Astrocyte (in vitro differentiated cells and primary cell): Measurements from ENCODE around the gene STRADA. TPM values are rescaled to one million over a fixed set of nuclear protein-coding genes. Genes with fewer than 3 reads are reported as not detected.

Experiments
- DNase-seq: peaks from one replicate; pipeline ENCODE4 v3.0.0-alpha.2; 2010; ENCODE audit warnings: low read depth
- FAIRE-seq: peaks from 2 replicates; lab custom pipeline; 2011; peaks lifted over from hg19 to GRCh38; lab: Jason Lieb, UNC
- H2AFZ ChIP-seq: 2 replicates; pipeline ENCODE4 v1.6.0; 2012; ENCODE audit warnings: low read depth, low read length, inconsistent platforms
- H3K27ac ChIP-seq: 2 replicates; pipeline ENCODE4 v1.5.1; 2011; ENCODE audit warnings: low read depth, low read length, inconsistent platforms
- H3K27me3 ChIP-seq: 2 replicates; pipeline ENCODE4 v1.6.0; 2011; ENCODE audit warnings: low read length, inconsistent platforms; ENCODE audit not compliant: insufficient read depth
- H3K36me3 ChIP-seq: 2 replicates; pipeline ENCODE4 v1.5.1; 2011; ENCODE audit warnings: low read length, inconsistent platforms; ENCODE audit not compliant: insufficient read depth
- H3K4me1 ChIP-seq: 2 replicates; pipeline ENCODE4 v1.5.1; 2011; ENCODE audit warnings: low read length, inconsistent platforms; ENCODE audit not compliant: insufficient read depth
- H3K4me2 ChIP-seq: 2 replicates; pipeline ENCODE4 v1.6.0; 2012; ENCODE audit warnings: low read length, inconsistent platforms
- H3K4me3 ChIP-seq: 2 replicates; pipeline ENCODE4 v1.5.1; 2011; ENCODE audit warnings: low read depth, mild to moderate bottlenecking, low read length, inconsistent platforms; ENCODE audit not compliant: insufficient read depth
- H3K79me2 ChIP-seq: 2 replicates; pipeline ENCODE4 v1.6.0; 2012; ENCODE audit warnings: mild to moderate bottlenecking, low read length, inconsistent platforms; ENCODE audit not compliant: insufficient read depth
- H3K9ac ChIP-seq: 2 replicates; pipeline ENCODE4 v1.6.0; 2012; ENCODE audit warnings: mild to moderate bottlenecking, low read length, inconsistent platforms
- H3K9me3 ChIP-seq: 2 replicates; pipeline ENCODE4 v1.5.1; 2012; ENCODE audit warnings: low read depth, mild to moderate bottlenecking, low read length, inconsistent platforms; ENCODE audit not compliant: insufficient read depth
- H4K20me1 ChIP-seq: 2 replicates; pipeline ENCODE4 v1.6.0; 2012; ENCODE audit warnings: low read length, inconsistent platforms; ENCODE audit not compliant: insufficient read depth
- H3K27ac Mint-ChIP-seq: one replicate; pipeline ENCODE4 v1.8.0; 2021; ENCODE audit warnings: mild to moderate bottlenecking, mixed read lengths; ENCODE audit not compliant: unreplicated experiment
- H3K27me3 Mint-ChIP-seq: one replicate; pipeline ENCODE4 v1.8.0; 2021; ENCODE audit warnings: low read depth, mixed read lengths; ENCODE audit not compliant: unreplicated experiment
- H3K36me3 Mint-ChIP-seq: one replicate; pipeline ENCODE4 v1.8.0; 2021; ENCODE audit warnings: low read depth, mixed read lengths; ENCODE audit not compliant: unreplicated experiment
- H3K4me1 Mint-ChIP-seq: one replicate; pipeline ENCODE4 v1.8.0; 2021; ENCODE audit warnings: low read depth, mixed read lengths; ENCODE audit not compliant: unreplicated experiment
- H3K4me3 Mint-ChIP-seq: one replicate; pipeline ENCODE4 v1.8.0; 2021; ENCODE audit warnings: mild to moderate bottlenecking, moderate library complexity, mixed read lengths; ENCODE audit not compliant: unreplicated experiment
- H3K9me3 Mint-ChIP-seq: one replicate; pipeline ENCODE4 v1.8.0; 2021; ENCODE audit warnings: mild to moderate bottlenecking, mixed read lengths; ENCODE audit not compliant: unreplicated experiment
- CTCF ChIP-seq: IDR thresholded peaks from 2 replicates; pipeline ENCODE4 v1.5.1; 2011; ENCODE audit warnings: low read depth, mild to moderate bottlenecking, inconsistent platforms, low read length, moderate library complexity; ENCODE audit not compliant: insufficient read depth
- EZH2 ChIP-seq: IDR thresholded peaks from 2 replicates; pipeline ENCODE4 v1.6.1; 2012; ENCODE audit warnings: mild to moderate bottlenecking, low read length, inconsistent platforms; ENCODE audit not compliant: insufficient read depth
- total RNA-seq: library from RNA; stranded (reverse); gene quantifications from 2 replicates; pipeline ENCODE4 v1.2.1, GENCODE V29; 2021

The STRADA gene
- total RNA-seq, 1 donor from 2014 or later: 35.7 TPM

GRCh38 chr17:63700528-63701455 is 40.8 kb downstream of the STRADA start:
- TF ChIP-seq CTCF (no peak), EZH2 (no peak)
- H3K4me3 Mint-ChIP-seq: peak overlapping the region; percentile 79
- H3K36me3 Mint-ChIP-seq: peaks cover 19% of the 10 kb centered on the region
- peak; percentile 50 for DNase-seq
- peaks cover 4% of the 10 kb centered on the region for H3K79me2 ChIP-seq
- peak overlapping the region; percentile 60 for H3K9ac ChIP-seq
- H3K27ac Mint-ChIP-seq: peak overlapping the region; percentile 34
- peaks cover 11% of the 10 kb centered on the region for H3K4me1 ChIP-seq
- no peak for FAIRE-seq
- no peak overlapping the region for H3K27ac ChIP-seq
- peak overlapping the region; percentile 33 for H3K4me3 ChIP-seq
- peak overlapping the region; percentile 90 for H3K4me2 ChIP-seq
- H3K27me3 ChIP-seq: no peaks in the 10 kb centered on the region
- H2AFZ ChIP-seq: peak overlapping the region; percentile 60
- peaks cover 4% of the 10 kb centered on the region for H3K36me3 ChIP-seq
- no peaks in the 10 kb centered on the region for H3K27me3 Mint-ChIP-seq
- no peaks in the 10 kb centered on the region for H3K9me3 ChIP-seq
- H3K4me1 Mint-ChIP-seq: peaks cover 4% of the 10 kb centered on the region
- H3K9me3 Mint-ChIP-seq: peaks cover 2% of the 10 kb centered on the region
- H4K20me1 ChIP-seq: peaks cover 34% of the 10 kb centered on the region

DNA sequence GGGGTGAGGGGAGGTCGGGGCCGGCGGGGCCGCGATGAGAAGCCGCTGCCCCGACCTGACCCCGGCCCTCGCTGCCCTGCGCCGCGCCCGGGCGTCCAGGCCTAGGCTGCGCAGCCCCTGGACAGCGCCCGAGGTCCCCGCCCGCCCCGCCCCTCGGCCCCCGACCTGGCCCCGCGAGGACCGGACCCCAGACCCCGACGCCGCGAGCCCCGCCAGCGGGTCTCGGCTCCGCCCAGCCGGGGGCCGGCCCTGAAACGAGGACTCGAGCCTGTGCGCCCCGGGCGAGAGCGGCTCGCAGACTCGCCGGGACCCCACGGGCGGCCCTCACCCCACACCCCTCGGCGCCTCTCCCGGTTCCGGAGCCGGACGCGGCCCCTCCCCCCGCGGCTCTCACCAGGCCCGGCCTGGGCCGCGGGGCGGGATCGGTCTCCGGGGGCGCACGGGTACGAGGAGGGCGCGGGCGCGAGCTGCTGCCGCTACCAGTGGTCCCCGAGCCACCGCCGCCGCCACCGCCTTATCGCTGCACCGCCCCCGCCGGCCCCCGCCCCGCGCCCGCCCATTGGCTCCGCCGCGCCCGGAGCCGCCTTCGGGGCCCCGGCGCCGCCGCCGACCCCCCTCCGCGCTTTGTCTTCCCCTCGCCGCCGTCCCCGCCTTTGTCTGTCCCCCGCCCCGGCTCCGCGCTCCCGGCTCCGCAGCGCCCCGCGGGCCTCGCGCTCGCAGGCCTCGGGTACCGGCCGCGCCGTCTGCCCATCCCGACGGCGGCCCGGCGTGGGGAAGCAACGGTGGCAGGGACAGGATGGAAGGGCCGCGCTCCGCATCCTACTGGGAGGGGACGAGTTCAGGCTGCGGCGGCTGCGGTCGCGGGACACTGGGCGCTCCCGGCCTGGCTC is 41.7 kb downstream of the STRADA start, which contains the start of gene LIMD2:
Gene LIMD2 (minus strand): TSS at position 488 of the 890 bp plus-strand sequence. CDS start 827 bp downstream, outside the sequence.
- H3K27ac ChIP-seq: peak within 1 kb of the TSS; percentile 2
- peaks cover 2% of the 10 kb centered on the region for H3K9me3 Mint-ChIP-seq
- no peaks in the 10 kb centered on the region for H3K27me3 ChIP-seq
- TF ChIP-seq EZH2 (no peak), CTCF (no peak)
- H3K79me2 ChIP-seq: peaks cover 4% of the 10 kb centered on the region
- no peak for FAIRE-seq
- H4K20me1 ChIP-seq: peaks cover 35% of the 10 kb centered on the region
- peaks cover 4% of the 10 kb centered on the region for H3K4me1 Mint-ChIP-seq
- H3K4me1 ChIP-seq: peaks cover 11% of the 10 kb centered on the region
- H3K27ac Mint-ChIP-seq: no peak within 1 kb of the TSS
- peak within 1 kb of the TSS; percentile 61 for H3K4me3 ChIP-seq
- H3K4me3 Mint-ChIP-seq: peak within 1 kb of the TSS; percentile 84
- H3K9ac ChIP-seq: peak within 1 kb of the TSS; percentile 68
- no peak for DNase-seq
- H3K9me3 ChIP-seq: no peaks in the 10 kb centered on the region
- H2AFZ ChIP-seq: peak within 1 kb of the TSS; percentile 60
- H3K36me3 ChIP-seq: peaks cover 4% of the 10 kb centered on the region
- peaks cover 15% of the 10 kb centered on the region for H3K36me3 Mint-ChIP-seq
- H3K27me3 Mint-ChIP-seq: no peaks in the 10 kb centered on the region
- H3K4me2 ChIP-seq: peak within 1 kb of the TSS; percentile 90
